Upper lobe of left lung (tissue), 4 donors: ENCODE results near the gene TNF.

Experiments
- CTCF ChIP-seq, 6 experiments: fragments of 450-650 bp in 4 of 6; fragments of 200-600 bp in 2 of 6; sonication (generic) in 2 of 6; IDR thresholded peaks; one replicate each; pipeline ENCODE4 v1.5.1; 2016 to 2019; ENCODE audit warnings: antibody characterized with exemption in 6 of 6
- POLR2A ChIP-seq, 4 donors: fragments of 450-650 bp; IDR thresholded peaks; one replicate each; pipeline ENCODE4 v1.5.1; 2016 to 2017; ENCODE audit warnings: antibody characterized with exemption in 4 of 4, mild to moderate bottlenecking in 2 of 4

DNA sequence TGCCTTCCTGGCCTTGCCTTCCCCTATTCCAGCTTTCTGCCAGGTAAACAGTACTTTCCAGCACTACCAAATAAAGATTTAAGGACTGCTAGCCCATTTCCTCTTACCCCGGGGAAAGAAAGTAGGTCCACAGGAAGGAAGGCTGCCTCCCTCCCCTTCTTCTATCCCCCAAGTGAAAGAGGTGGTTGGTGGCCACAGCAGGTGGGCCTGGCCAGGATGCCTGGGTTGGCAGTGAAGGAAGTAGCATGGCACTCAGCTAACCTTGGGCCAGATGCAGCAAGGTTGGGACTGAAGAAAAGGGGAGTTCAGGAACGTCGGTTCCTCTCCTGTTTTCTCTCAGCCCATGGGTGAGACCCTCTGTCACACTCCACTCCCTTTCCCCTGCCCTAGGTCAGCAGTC, 19.1 kb upstream of the TNF start:
- TF ChIP-seq CTCF (IDR thresholded peaks at IDR 0.05) (no peak), POLR2A (IDR thresholded peaks at IDR 0.05) (no peak)
